RWPE2 (cell line): ENCODE measurements around the gene ITSN1.

Experiments used
- ATAC-seq: fragments of 200-7000 bp; cut with Tn5 transposase; 3 replicates; pipeline ENCODE4 v1.9.1; 2021; ENCODE audit warnings: low read depth
- DNase-seq: peaks from one replicate; pipeline ENCODE4 v3.0.0-alpha.2; 2020; ENCODE audit warnings: low spot score
- H3K27ac ChIP-seq: fragments of 450-650 bp; 2 replicates; pipeline ENCODE4 v1.5.1; 2017; ENCODE audit warnings: mild to moderate bottlenecking; ENCODE audit not compliant: poor library complexity, severe bottlenecking
- H3K27me3 ChIP-seq: fragments of 250-450 bp; sonication (Bioruptor Pico); 2 replicates; pipeline ENCODE4 v1.5.1; 2021; ENCODE audit warnings: mild to moderate bottlenecking, moderate library complexity; ENCODE audit not compliant: insufficient read depth, poor library complexity, severe bottlenecking
- H3K36me3 ChIP-seq: fragments of 250-450 bp; sonication (Bioruptor Pico); 2 replicates; pipeline ENCODE4 v1.5.1; 2020; ENCODE audit warnings: low read depth, mild to moderate bottlenecking, moderate library complexity
- H3K4me1 ChIP-seq: fragments of 250-450 bp; sonication (Bioruptor Pico); 2 replicates; pipeline ENCODE4 v1.5.1; 2021; ENCODE audit warnings: mild to moderate bottlenecking, moderate library complexity; ENCODE audit not compliant: insufficient read depth, poor library complexity, severe bottlenecking
- H3K4me3 ChIP-seq: fragments of 250-450 bp; sonication (Bioruptor Pico); 2 replicates; pipeline ENCODE4 v1.5.1; 2021; ENCODE audit warnings: mild to moderate bottlenecking, moderate library complexity; ENCODE audit not compliant: severe bottlenecking
- H3K9me3 ChIP-seq: fragments of 250-450 bp; sonication (Bioruptor Pico); 2 replicates; pipeline ENCODE4 v1.5.1; 2021; ENCODE audit warnings: mild to moderate bottlenecking, moderate library complexity; ENCODE audit not compliant: severe bottlenecking
- CTCF ChIP-seq: fragments of 450-650 bp; IDR thresholded peaks from one replicate; pipeline ENCODE4 v1.5.1; 2017; ENCODE audit warnings: mild to moderate bottlenecking, moderate library complexity; ENCODE audit not compliant: poor library complexity, severe bottlenecking

ITSN1 gene

GRCh38 chr21:33801424-33802405 is 159.4 kb downstream of the ITSN1 start:
- Histone ChIP-seq H3K4me3 (no peak overlapping the region), H3K9me3 (no peaks in the 10 kb centered on the region), H3K27me3 (no peaks in the 10 kb centered on the region), H3K27ac (peak overlapping the region; percentile 67), H3K4me1 (peaks cover 23% of the 10 kb centered on the region), H3K36me3 (0 out of 2 replicates have a peak, but pooled peaks cover 12% of the 10 kb centered on the region)
- DNase-seq = peak; percentile 91
- peak; percentile 100 for ATAC-seq
- TF ChIP-seq CTCF = no peak

- no peak for TF ChIP-seq CTCF
- H3K36me3 ChIP-seq = 0 out of 2 replicates have a peak, but pooled peaks cover 12% of the 10 kb centered on the region
- H3K4me3 ChIP-seq = no peak overlapping the region
- no peaks in the 10 kb centered on the region for H3K27me3 ChIP-seq
- H3K9me3 ChIP-seq = no peaks in the 10 kb centered on the region
- H3K4me1 ChIP-seq = peaks cover 23% of the 10 kb centered on the region
- DNase-seq = no peak
- ATAC-seq = no peak
- H3K27ac ChIP-seq = peak overlapping the region; percentile 67
Observed at GRCh38 chr21:33802481-33802880, 160.2 kb downstream of the ITSN1 start.

GRCh38 chr21:33808715-33809367 is 166.5 kb downstream of the ITSN1 start:
- Histone ChIP-seq H3K36me3 (peaks cover 19% of the 10 kb centered on the region), H3K4me3 (no peak overlapping the region), H3K27me3 (no peaks in the 10 kb centered on the region), H3K9me3 (no peaks in the 10 kb centered on the region), H3K27ac (no peak overlapping the region), H3K4me1 (no peaks in the 10 kb centered on the region)
- no peak for ATAC-seq
- no peak for TF ChIP-seq CTCF
- DNase-seq = no peak

- no peaks in the 10 kb centered on the region for H3K27me3 ChIP-seq
- no peaks in the 10 kb centered on the region for H3K4me1 ChIP-seq
- DNase-seq = no peak
- TF ChIP-seq CTCF = no peak
- H3K4me3 ChIP-seq = no peak overlapping the region
- H3K36me3 ChIP-seq = peaks cover 21% of the 10 kb centered on the region
- no peak for ATAC-seq
- no peak overlapping the region for H3K27ac ChIP-seq
- no peaks in the 10 kb centered on the region for H3K9me3 ChIP-seq
Observed at GRCh38 chr21:33810766-33811165, 168.5 kb downstream of the ITSN1 start.
